HL-60 (cell line): ENCODE results near the gene FYN.

ENCODE experiments used
- CTCF ChIP-seq: IDR thresholded peaks from one replicate; pipeline ENCODE4 v1.5.1; 2011; ENCODE audit warnings: low read length, control low read depth, inconsistent platforms; ENCODE audit not compliant: insufficient read depth
- GABPA ChIP-seq: IDR thresholded peaks from 2 replicates; pipeline ENCODE4 v1.6.1; 2012; ENCODE audit warnings: low read depth

GRCh38 chr6:111646942-111647341 is 226.3 kb downstream of the FYN start:
- no peak for TF ChIP-seq CTCF
- no peak for TF ChIP-seq GABPA
